ENCODE data around the gene NTRK3.
"Not testable (repeated sequence)": the region's sequence is repeated elsewhere in the genome, so short reads cannot be mapped to it uniquely, and the experiment has no call there.

NTRK3 gene

DNA sequence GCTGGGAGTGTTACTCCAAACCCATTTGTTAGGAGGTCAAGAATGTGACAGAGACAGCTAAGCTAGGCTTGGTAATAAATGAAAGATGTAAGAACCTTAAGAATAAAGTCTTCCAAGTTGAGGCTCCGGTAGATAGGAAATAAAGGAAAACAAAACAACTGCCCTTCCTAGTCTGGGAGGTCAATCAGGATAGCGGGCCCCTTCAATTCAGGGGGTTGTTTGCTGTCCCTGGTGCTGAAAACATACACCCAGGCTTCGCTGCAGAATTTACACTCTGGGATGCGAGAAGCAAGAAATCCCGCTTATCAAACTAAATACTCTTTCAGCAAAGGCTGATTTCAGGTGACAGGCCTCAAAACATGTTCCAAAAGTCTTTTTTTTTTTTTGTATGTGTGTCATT, 393.4 kb downstream of the NTRK3 start:
- DNase-seq, result no peak

DNA sequence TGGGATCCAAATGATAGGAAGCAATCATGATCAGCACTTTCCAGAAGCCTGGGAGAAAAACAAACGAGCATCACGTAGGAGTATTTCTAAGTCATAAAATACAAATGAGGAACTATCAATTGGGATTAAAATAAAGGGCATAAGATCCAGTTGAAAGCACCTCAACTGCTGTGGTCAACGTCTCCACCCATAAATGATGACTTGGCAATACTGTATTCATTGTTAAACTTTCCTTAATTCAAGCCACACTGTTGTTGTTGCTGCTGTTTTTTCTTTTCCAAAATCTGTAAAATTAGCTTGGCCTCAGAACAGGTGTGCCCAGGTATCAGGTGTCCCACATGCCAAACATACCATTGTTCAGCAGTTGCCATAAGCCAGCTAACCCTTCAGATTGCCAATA, 395.8 kb downstream of the NTRK3 start:
- no peak for DNase-seq

DNA sequence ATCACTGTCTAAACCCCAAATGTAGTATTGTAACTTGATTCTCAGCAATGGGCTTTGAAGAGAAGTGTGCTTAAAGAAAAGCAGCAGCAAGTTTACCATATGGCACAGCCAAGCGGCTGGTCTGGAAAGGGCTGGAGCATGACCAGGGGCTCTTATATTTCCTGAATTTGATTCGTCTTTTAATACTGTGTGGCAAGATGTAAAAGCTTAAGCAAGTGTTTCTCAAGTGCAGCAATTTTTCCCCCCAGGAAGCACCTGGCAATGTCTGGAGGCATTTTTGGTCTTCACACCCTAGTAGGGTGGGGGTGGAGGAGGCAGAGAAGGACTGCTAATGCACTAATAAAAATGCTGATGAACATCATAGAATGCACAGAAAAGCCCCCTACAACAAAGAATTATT, 397.9 kb downstream of the NTRK3 start:
- no peak for DNase-seq

DNA sequence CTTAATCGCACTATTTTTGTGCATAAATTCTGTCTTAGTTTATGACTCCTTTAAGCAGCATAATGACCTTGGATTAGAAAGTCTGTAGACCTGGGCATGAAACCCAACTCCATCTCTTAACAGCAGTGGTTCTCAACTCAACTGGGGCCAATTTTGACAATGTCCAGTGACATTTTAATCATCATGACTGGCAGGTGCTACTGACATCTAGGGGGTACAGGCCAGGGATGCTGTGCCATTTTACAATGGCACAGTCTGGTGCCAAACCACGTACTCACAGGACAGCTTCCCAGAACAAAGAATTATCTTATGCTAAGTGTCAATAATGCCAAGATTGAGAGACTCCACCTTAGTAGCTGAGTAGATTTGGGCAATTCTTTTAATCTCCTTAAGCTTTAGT, 405.0 kb downstream of the NTRK3 start:
- no peak for DNase-seq

DNA sequence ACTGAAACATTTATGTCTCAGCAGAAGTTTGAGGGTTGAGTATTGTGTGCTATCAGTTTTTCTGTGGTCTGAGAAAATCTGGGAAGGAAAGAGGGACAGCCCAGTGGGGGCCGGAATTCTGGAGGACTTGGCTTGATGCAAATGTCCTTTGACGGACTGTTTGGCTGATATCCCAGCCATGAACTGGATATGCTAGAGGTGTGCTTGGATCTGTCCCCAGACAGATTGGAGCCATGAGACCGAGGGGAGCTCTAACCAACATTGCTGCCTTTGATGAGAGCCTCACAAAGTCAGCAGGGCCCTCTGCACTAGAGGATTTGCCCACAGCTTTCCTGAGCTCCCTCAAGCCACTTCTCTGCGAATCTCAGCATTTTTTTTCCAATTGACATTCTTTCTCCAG, 405.6 kb downstream of the NTRK3 start:
- no peak for DNase-seq

DNA sequence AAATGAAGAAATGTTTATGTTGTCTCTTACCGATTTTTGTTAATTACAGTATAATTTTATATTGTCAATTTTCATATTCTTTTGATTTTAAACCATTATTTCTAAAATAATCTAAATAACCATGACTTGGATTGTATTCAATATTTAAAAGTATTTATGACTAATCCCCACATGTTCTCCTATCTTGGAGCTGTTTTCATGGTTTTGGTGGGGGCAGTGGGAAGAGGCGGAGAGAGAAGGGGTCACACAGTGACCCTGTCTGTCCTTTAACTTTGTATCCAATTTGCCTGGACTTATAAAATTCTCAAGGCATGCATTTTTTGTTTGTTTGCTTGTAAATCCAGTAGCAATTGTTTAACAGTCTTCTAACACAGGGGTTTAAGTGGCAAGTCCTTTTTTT, 407.4 kb downstream of the NTRK3 start:
- no peak for DNase-seq

DNA sequence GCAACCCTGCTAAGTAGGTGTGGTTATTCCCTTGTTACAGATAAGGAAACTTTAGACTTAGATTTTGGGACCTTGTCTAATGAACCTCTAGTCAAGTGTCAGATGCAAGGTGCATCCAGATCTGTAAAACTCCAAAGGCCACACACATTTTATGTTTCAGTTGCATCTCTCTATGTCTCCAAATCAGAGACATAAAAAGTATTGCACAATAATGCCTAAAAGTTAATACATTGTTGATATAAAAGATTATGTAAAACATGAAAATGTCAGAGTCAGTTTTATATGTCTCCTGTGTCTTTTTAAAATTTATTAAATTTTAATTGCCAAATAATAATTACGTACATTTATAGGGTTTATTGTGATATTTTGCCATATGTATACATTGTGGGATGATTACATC, 408.5 kb downstream of the NTRK3 start:
- no peak for DNase-seq

DNA sequence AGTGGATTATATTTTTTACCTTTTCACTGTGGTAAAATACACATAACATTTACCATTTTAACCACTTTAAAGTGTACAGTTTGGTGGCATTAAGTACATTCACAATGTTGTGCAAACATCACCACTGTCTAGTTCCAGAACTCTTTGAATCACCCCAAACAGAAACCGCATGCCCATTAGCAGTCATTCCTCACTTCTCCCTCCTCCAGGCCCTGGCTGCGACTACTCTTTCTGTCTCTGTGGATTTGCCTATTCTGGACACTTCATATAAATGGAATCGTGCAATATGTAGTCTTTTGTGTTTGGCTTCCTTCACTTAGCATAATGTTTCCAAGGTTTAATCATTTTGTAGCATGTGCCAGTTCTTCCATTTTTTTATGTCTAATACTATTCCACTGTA, 409.8 kb downstream of the NTRK3 start:
- no peak for DNase-seq

DNA sequence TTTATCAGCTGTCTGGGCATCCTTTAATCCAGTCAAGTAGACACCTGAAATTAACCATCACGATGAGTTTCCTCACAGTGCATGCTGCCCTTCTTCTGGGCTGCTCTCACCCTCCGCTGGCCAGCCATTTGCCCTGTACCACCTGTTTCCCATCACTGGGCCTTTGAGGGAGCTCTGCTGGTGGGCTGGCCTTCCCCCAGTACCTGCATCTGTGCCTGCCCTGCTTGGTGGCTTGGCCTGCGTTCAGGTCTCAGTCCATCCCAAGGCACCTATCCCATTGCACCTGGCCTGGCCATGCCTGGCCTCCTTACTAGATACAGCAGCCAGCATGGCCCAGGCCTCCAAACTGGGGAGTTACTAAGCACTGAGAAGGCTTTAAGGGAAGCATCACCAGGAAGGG, 413.2 kb downstream of the NTRK3 start:
- DNase-seq, result no peak

DNA sequence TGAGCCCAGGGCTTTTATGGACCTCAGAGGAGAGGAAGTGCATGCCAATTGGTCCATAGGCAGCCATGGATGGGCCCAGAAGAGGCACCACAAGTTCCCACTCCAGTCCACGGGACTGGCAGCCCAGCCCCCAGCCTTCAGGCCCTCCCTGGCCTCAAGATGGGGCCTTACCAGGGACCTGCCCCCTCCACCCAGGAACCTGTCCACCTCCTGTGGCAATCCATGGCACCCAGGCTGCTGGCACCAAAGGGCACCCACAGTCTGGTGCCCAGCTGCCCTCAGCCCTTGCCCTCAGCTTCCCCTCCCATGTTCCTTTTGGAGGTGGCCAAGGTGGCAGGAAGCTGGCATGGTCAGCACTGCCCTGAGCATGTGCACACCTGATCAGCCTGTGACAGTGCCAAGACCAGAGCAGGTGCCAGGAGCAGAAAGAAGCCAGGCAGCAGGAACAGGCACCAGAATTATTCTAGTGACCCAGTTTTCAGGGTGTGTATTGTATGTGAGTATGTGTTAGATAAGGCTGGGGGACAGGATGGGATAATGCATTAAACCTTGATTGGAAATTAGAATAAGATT, 415.0 kb downstream of the NTRK3 start:
- no peak for DNase-seq

DNA sequence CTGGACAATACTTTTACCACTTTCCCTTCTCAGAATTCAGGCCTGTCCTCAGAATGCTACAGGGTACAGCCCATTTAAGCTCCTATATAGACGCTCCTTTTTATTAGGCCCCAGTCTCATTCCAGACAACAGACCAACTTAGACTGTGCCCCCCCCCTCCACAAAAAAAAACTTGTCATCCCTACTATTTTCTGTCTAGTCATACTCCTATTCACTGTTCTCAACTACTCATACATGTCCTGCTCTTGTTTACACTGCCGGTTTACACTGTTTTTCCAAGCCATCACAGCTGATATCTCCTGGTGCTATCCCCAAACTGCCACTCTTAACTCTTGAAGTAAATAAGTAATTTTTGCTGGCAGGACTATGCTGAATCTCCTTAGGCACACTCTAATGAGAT, 420.7 kb downstream of the NTRK3 start:
- DNase-seq, result not testable (repeated sequence)

DNA sequence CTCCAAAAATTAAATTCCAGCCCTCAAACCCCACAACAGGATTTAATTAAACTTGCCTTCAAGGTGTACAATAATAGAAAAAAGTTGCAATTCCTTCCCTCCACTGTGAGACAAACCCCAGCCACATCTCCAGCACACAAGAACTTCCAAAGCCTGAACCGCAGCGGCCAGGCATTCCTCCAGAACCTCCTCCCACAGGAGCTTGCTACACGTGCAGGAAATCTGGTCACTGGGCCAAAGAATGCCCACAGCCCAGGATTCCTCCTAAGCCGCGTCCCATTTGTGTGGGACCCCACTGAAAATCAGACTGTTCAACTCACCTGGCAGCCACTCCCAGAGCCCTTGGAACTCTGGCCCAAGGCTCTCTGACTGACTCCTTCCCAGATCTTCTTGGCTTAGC, 423.2 kb downstream of the NTRK3 start:
- DNase-seq, result not testable (repeated sequence)

DNA sequence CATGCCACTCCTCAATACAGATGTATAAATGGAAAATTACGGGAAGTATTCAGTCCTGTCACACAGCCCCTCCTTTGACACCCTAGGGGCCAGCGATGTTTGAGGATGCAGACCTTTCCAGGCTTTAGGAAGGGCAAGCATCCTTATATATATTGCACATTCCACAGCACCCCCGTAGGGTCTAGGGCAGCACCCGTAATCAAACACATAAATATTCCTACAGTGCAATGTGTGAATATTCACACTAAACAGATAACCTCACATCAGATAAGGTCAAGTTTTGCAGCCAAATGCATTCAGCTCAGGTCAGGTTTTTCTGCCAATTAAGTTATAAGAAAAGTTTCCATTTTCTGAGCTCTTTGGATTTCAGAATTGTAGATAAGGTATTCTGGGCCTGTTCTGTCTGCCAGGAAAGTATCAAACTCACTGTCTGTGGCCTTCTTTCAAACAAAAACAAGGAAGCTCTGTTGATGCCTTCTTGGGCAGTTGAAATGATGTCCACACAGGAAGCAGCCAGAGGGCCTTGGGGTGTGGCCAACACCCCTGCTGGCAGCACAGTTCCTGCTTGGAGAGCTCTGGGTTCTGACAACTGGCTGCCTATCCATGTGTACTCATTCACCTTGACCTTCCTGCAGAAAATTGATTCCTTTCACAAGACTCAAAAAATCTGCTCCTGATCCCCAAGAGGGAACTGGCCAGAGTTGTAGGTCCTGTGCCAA, 427.0 kb downstream of the NTRK3 start:
- DNase-seq, result no peak

DNA sequence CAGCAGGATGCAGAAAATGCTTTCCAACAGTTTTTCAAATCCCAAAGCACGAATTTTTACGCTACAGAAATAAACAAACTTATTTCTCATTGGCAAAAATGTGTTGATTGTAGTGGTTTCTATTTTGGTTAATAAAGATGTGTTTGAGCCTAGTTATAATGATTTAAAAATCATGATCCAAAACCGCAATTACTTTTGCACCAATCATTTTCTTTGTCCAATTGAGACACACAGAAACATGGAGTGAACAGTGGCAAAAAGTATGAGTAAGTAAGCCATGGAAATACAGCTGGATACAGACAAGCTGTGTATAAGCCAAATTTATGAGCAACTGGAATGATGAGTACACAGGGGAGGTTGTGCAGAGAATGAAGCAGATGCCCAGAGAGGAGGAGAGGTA, 427.9 kb downstream of the NTRK3 start:
- DNase-seq, result no peak

DNA sequence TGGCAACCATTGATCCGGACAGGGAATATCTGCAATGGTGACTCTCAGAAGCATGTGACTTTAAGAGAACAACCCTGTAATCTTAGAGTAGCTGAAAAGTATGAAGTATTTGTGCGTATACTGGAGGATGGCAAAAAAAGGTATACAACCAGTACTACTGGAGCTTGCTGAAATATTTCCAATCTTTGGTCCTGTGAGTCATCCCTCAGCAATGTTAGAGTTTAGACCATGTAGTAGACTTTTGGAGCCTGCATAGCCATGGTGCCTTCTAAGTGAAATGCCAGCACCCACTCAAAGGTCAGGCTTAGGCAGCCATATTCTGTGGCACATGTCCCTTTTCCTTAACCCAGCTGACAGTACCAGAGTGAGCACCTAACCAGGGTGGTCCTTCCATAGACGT, 429.4 kb downstream of the NTRK3 start:
- DNase-seq, result no peak

DNA sequence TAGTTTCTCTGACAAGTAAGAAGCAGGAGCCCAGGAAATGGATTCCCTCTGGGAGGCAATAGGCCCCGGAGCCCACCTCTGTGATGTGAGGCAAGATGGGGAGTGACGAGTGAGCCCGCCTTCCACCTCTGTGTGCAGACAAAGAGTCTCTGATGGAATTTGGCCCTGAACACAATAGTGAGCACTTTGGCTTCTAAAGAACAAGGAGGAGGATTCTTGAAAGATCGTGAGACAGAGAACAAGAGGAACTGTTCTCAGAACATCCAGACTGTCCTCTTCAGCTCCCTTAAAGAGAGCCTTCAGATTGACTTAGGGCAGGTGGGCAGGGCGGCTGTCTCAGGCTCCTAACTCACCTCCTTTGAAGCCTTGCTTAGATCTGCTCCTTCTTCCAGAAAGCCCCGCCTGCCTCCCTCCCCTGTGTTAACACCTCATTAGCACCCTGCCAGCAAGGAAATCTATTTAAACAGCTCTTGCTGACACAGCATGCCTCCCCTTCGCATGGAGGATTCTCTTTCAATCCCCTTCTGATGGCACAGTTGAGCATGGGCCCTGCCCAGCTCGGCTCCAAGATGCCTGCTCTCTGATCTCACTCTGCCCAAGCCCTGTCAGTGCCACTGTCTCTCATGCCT, 430.3 kb downstream of the NTRK3 start:
- DNase-seq, result no peak

DNA sequence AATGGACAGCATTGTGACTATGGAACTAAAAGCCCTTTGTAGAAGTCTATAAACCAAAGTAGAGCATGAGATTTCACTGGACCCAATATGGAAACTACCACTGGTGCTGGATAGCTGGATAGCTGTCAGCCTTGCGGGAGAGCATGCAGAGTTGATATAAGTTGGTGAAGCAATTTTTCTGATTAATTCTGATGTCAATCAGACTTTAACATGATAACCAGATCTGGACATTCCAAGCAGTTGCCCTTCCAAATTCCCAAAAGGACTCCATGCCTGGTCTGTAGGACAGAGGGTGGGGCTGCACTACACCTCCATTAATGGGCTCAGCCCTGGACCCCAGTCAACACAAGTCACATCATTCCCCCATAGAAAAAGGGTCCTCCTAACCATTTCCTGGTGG, 437.8 kb downstream of the NTRK3 start:
- DNase-seq, result no peak

DNA sequence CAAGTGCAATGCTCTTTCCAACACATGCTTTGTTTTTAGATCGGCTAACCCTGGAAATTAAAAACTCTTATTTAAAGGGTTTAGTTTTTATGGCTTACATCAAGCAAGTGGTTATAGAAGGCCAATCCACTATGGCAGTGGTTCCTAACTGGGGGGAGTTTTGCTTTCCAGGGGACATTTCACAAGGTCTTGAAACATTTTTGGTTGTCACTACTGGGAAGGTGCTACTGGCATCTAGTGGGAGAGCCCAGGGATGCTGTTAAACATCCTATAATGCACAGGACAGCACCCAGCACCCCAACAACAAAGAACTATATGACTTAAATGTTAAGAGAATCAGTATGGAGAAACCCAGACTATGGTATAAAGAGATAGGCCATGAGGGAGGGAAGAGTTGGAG, 439.0 kb downstream of the NTRK3 start:
- no peak for DNase-seq

DNA sequence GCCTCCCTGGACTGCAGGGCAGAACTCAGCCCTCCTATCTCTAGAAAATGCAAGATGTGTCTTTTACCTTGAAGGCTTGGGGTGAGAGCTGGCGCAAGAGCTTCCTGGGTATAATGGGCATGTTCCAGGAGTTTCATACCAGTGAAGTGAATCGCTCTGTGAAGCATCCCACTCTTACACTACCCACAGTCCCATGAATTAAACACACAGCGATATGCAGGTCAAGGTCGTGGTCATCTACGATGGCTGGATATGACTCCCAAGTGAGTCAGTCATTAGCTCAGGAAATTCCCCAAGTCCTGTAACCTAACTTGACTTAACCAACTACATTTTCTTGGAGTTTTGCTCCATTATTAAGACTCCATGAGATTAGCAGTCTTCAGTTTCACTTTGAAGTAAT, 439.7 kb downstream of the NTRK3 start:
- DNase-seq, result no peak

DNA sequence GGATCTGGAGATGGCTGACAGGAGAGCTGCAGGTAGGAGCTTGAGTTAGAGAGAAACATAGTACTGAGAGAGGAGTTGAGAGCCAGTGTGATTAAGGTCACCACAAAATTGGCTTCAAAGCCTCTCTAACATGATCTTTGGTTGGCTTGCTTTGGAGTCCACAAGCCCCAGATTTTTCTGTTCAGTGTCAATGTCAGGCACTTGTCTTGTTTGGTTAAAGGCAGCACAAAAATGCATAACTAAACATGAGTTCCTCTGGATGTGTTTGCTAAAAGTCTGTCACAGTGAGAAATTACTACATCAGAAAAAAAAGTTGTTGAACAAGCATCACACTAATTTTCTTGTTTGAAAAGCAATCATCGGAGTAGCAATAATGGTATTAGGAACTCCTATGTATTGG, 440.5 kb downstream of the NTRK3 start:
- no peak for DNase-seq

Measured in GOT3 (cell line).